ENCODE results near the gene CLIC4.

GRCh38 chr1:24886241-24886640 lies 141.0 kb downstream of the CLIC4 start:
- TF ChIP-seq, protein P1, sequence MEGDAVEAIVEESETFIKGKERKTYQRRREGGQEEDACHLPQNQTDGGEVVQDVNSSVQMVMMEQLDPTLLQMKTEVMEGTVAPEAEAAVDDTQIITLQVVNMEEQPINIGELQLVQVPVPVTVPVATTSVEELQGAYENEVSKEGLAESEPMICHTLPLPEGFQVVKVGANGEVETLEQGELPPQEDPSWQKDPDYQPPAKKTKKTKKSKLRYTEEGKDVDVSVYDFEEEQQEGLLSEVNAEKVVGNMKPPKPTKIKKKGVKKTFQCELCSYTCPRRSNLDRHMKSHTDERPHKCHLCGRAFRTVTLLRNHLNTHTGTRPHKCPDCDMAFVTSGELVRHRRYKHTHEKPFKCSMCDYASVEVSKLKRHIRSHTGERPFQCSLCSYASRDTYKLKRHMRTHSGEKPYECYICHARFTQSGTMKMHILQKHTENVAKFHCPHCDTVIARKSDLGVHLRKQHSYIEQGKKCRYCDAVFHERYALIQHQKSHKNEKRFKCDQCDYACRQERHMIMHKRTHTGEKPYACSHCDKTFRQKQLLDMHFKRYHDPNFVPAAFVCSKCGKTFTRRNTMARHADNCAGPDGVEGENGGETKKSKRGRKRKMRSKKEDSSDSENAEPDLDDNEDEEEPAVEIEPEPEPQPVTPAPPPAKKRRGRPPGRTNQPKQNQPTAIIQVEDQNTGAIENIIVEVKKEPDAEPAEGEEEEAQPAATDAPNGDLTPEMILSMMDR (conservative IDR thresholded peaks at IDR 0.05), result no peak
- no peak for TF ChIP-seq EZH2 (IDR thresholded peaks at IDR 0.05; ENCODE audit: low read depth)
